K562 (cell line): ENCODE results near the gene ETNK1. TPM values are rescaled to one million over a fixed set of nuclear protein-coding genes. Genes with fewer than 3 reads are reported as not detected.

Experiments
- ATAC-seq: fragments of 200-7000 bp; cut with Tn5 transposase; 3 replicates; pipeline ENCODE4 v1.9.1; 2020; ENCODE audit warnings: moderate library complexity
- BruUV-seq: library from RNA; stranded (reverse); fragments of 400-500 nt; replicated peaks from 2 replicates; lab custom pipeline; 2021; lab: Mats Ljungman, UMichigan
- CTCF ChIA-PET: fragments of 300-600 bp; formaldehyde crosslinking; extraction: SDS; loops from one replicate; lab custom pipeline; 2021; ENCODE audit warnings: low intra/inter-chr PET ratio; lab: Yijun Ruan, JAX
- POLR2A ChIA-PET: fragments of 300-600, 350-650 bp; sonication (Branson Sonifier 250); formaldehyde crosslinking; extraction: SDS; loops from one replicate; lab custom pipeline; 2021; ENCODE audit warnings: antibody characterized with exemption, inconsistent platforms; lab: Yijun Ruan, JAX
- DNase-seq, 4 experiments: peaks; one replicate each; pipeline versions ENCODE4 v3.0.0 to v3.0.0-alpha.2; 2011 to 2018; ENCODE audit warnings: low spot score in 3 of 4, mixed read lengths in 3 of 4; ENCODE audit errors: extremely low read depth in 1 of 4
- FAIRE-seq: peaks from 2 replicates; lab custom pipeline; 2011; peaks lifted over from hg19 to GRCh38; lab: Jason Lieb, UNC
- H2AFZ ChIP-seq: 2 replicates; pipeline ENCODE4 v1.6.0; 2011; ENCODE audit warnings: low read depth, low read length, control low read depth, inconsistent platforms
- H3K27ac ChIP-seq: fragments of 200-600 bp; 3 replicates; pipeline ENCODE4 v1.8.0; 2011; ENCODE audit warnings: low read depth, mild to moderate bottlenecking, control low read depth, inconsistent platforms, low read length, moderate library complexity, mixed read lengths; ENCODE audit errors: extremely low read depth
- H3K27me3 ChIP-seq, 2 experiments: fragments of 300-600 bp in 1 of 2; 2 replicates in 1 of 2; 3 replicates in 1 of 2; pipeline versions ENCODE4 v1.6.0 to v1.8.0; 2011; ENCODE audit warnings: inconsistent platforms in 2 of 2, low read length in 2 of 2, mild to moderate bottlenecking in 1 of 2, mixed read lengths in 1 of 2, moderate library complexity in 1 of 2; ENCODE audit not compliant: control insufficient read depth in 2 of 2, insufficient read depth in 2 of 2
- H3K36me3 ChIP-seq: fragments of 300-600 bp; 3 replicates; pipeline ENCODE4 v1.8.0; 2011; ENCODE audit warnings: mild to moderate bottlenecking, low read length, inconsistent platforms; ENCODE audit not compliant: control insufficient read depth, insufficient read depth
- H3K4me1 ChIP-seq, 2 experiments: fragments of 200-600 bp in 1 of 2; replicated peaks in 1 of 2; 2 replicates in 1 of 2; 3 replicates in 1 of 2; pipeline versions ENCODE4 v1.5.1 to v1.8.0; 2011; ENCODE audit warnings: inconsistent platforms in 2 of 2, low read length in 2 of 2, mild to moderate bottlenecking in 1 of 2, mixed read lengths in 1 of 2, moderate library complexity in 1 of 2; ENCODE audit not compliant: control insufficient read depth in 2 of 2, insufficient read depth in 2 of 2
- H3K4me2 ChIP-seq: 2 replicates; pipeline ENCODE4 v1.6.1; 2011; ENCODE audit warnings: low read length, control low read depth, inconsistent platforms, mixed read lengths; ENCODE audit not compliant: insufficient read depth
- H3K4me3 ChIP-seq: fragments of 200-600 bp; sonication (generic), shearing (Covaris generic); 2 replicates; pipeline ENCODE4 v1.5.1; 2016; ENCODE audit warnings: control low read depth, inconsistent platforms
- H3K79me2 ChIP-seq: fragments of 200-600 bp; 3 replicates; pipeline ENCODE4 v1.8.0; 2011; ENCODE audit warnings: low read length, inconsistent platforms; ENCODE audit not compliant: control insufficient read depth, insufficient read depth
- H3K9ac ChIP-seq, 2 experiments: 2 replicates each; pipeline versions ENCODE4 v1.6.0 to v1.6.1; 2011; ENCODE audit warnings: low read depth in 2 of 2, low read length in 2 of 2, control low read depth in 1 of 2, inconsistent platforms in 1 of 2, mild to moderate bottlenecking in 1 of 2, mixed read lengths in 1 of 2; ENCODE audit not compliant: insufficient read depth in 1 of 2
- H3K9me1 ChIP-seq: one replicate; pipeline ENCODE4 v1.6.0; 2011; ENCODE audit warnings: inconsistent platforms, mild to moderate bottlenecking, low read length, moderate library complexity; ENCODE audit not compliant: control insufficient read depth, insufficient read depth
- H3K9me3 ChIP-seq: replicated peaks from 2 replicates; pipeline ENCODE4 v1.5.1; 2011; ENCODE audit warnings: low read depth, low read length, inconsistent platforms; ENCODE audit not compliant: control insufficient read depth, insufficient read depth
- H4K20me1 ChIP-seq: replicated peaks from 2 replicates; pipeline ENCODE4 v1.6.1; 2011; ENCODE audit warnings: low read length, inconsistent platforms, mixed read lengths; ENCODE audit not compliant: control insufficient read depth, insufficient read depth
- CBX1 ChIP-seq: sonication (generic); IDR thresholded peaks from 2 replicates; pipeline ENCODE4 v1.6.1; 2016; ENCODE audit warnings: antibody characterized with exemption, low read depth, mild to moderate bottlenecking
- CLOCK ChIP-seq: fragments of 250-450 bp; sonication (Bioruptor Pico); IDR thresholded peaks from 2 replicates; pipeline ENCODE4 v1.4.0; 2020; ENCODE audit warnings: mild to moderate bottlenecking, moderate library complexity, borderline replicate concordance
- POLR3A ChIP-seq: IDR thresholded peaks from 2 replicates; pipeline ENCODE4 v1.6.1; 2011; ENCODE audit warnings: borderline replicate concordance, mild to moderate bottlenecking, moderate library complexity; ENCODE audit not compliant: insufficient read length, insufficient read depth; ENCODE audit errors: extremely low read depth
- RNF2 ChIP-seq: sonication (generic); IDR thresholded peaks from 2 replicates; pipeline ENCODE4 v1.6.1; 2016
- ZBTB12 ChIP-seq: fragments of 250-450 bp; sonication (Bioruptor Pico); IDR thresholded peaks from 2 replicates; pipeline ENCODE4 v1.4.0; 2020
- ZKSCAN3 ChIP-seq: fragments of 250-450 bp; sonication (Bioruptor Pico); IDR thresholded peaks from 2 replicates; pipeline ENCODE4 v1.4.0; 2020
- ZNF146 ChIP-seq: IDR thresholded peaks from one replicate; pipeline ENCODE4 v1.6.1; 2018; ENCODE audit warnings: missing compliant biosample characterization; ENCODE audit not compliant: unreplicated experiment
- ZNF280B ChIP-seq: fragments of 250-450 bp; sonication (Bioruptor Pico); IDR thresholded peaks from 2 replicates; pipeline ENCODE4 v1.5.1; 2021; ENCODE audit warnings: mild to moderate bottlenecking
- ZNF316 ChIP-seq: fragments of 450-650 bp; IDR thresholded peaks from 2 replicates; pipeline ENCODE4 v1.6.1; 2016
- WGBS: fragments of 100-300 bp; shearing (Covaris generic); methylation state at CpG from one replicate; pipeline ENCODE4 v1.1.6; 2016; ENCODE audit warnings: low coverage, mixed read lengths; ENCODE audit not compliant: insufficient coverage; ENCODE audit errors: missing lambda C conversion rate; 5-methylcytosine and 5-hydroxymethylcytosine counted together
- in situ Hi-C: fragments of 300-500 bp; cut with MboI; formaldehyde crosslinking; loops from 4 replicates; pipeline ENCODE4 v1.15.0; 2018; ENCODE audit warnings: inconsistent platforms, mixed read lengths
- intact Hi-C: fragments of 100-400 bp; cut with micrococcal nuclease; formaldehyde crosslinking; loops from 2 replicates; pipeline ENCODE4 v1.14.2; 2022
- polyA plus RNA-seq, 8 experiments: library from polyadenylated mRNA; depleted of rRNA in 4 of 8; stranded (reverse) in 5 of 8; unstranded in 3 of 8; fragments of >200 nt; fragmentation: Nextera tagmentation in 2 of 8; fragmentation: Illumina TruSeq in 1 of 8; extraction: Ambion mirVana in 2 of 8; extraction: Trizol in 1 of 8; gene quantifications; 2 replicates each; pipeline versions ENCODE4 v1.2.1 to v1.2.3, GENCODE V29; 2011 to 2014; ENCODE audit warnings: inconsistent platforms in 1 of 8, missing spikeins in 1 of 8
- total RNA-seq, 7 experiments: library from RNA; depleted of rRNA in 6 of 7; stranded (reverse); fragments of >200 nt in 6 of 7; fragmentation: Illumina TruSeq in 2 of 7; extraction: Trizol in 2 of 7; gene quantifications; 2 replicates each; pipeline versions ENCODE4 v1.2.1 to v1.2.3, GENCODE V29; 2011 to 2021; ENCODE audit warnings: low replicate concordance in 1 of 7

The ETNK1 gene
- total and polyA plus RNA-seq, 9 of the 15 experiments (the other 6 are each of a cell fraction or from before 2014, with no cell fraction given) = 10.0 to 70.5 (median 36.0) TPM

- Histone ChIP-seq H3K4me3 (no peak overlapping the region), H3K27ac (no peak overlapping the region), H3K9me3 (no peaks in the 10 kb centered on the region), H3K36me3 (no peaks in the 10 kb centered on the region), H3K4me2 (no peak overlapping the region), H2AFZ (no peak overlapping the region), H3K9me1 (no peaks in the 10 kb centered on the region), H4K20me1 (no peaks in the 10 kb centered on the region), H3K9ac (no peak overlapping the region), H3K79me2 (no peaks in the 10 kb centered on the region), H3K4me1 (no peaks in the 10 kb centered on the region), H3K27me3 (peaks cover 0 to 4% of the 10 kb centered on the region in 2 experiments; a peak in 1 of 5 replicates)
- WGBS = 0% methylated on average over 3 of the region's 3 CpGs
- no TSS peak for BruUV-seq
- DNase-seq (no peak), FAIRE-seq (no peak), ATAC-seq (no peak)
- in situ Hi-C loops (no loop called here), intact Hi-C loops (no loop called here)
- TF ChIP-seq ZKSCAN3 (no peak), POLR3A (no peak), RNF2 (no peak), CLOCK (no peak), ZNF280B (no peak), ZBTB12 (CRISPR knock-in tag) (no peak), CBX1 (no peak), ZNF316 (no peak), ZNF146 (CRISPR knock-in tag) (no peak)
- POLR2A ChIA-PET = interaction anchor here (0.6 to 0.9 kb wide), 2 partner anchors 197 to 262 kb away, joined by 3 to 4 read pairs; no protein-coding TSS in a partner anchor
- CTCF ChIA-PET = no interaction called here
Observed at GRCh38 chr12:22731236-22731635, 106.3 kb downstream of the ETNK1 start.
